Renal cortex interstitium (tissue), 11 donors: ENCODE data around the gene CASP7. TPM values are rescaled to one million over a fixed set of nuclear protein-coding genes. Genes with fewer than 3 reads are reported as not detected.

Experiments
- DNase-seq, 11 donors: peaks; one replicate each; pipeline ENCODE4 v3.0.0-alpha.2; 2013; ENCODE audit warnings: low read depth in 9 of 11, low spot score in 4 of 11; ENCODE audit errors: extremely low read depth in 1 of 11
- polyA plus RNA-seq, 3 donors: library from polyadenylated mRNA; unstranded; fragments of 120-200 nt; gene quantifications; one replicate each; pipeline ENCODE4 v1.2.1, GENCODE V29; 2013; ENCODE audit not compliant: insufficient read length in 3 of 3

The CASP7 gene
- polyA plus RNA-seq, 3 donors = 24.6 to 26.9 (median 24.6) TPM

GRCh38 chr10:113657544-113657943 lies 22.2 kb upstream of the CASP7 start:
- no peak for DNase-seq

- DNase-seq = no peak
These were observed 18.4 kb upstream of the CASP7 start for GRCh38 chr10:113661332-113661731.

GRCh38 chr10:113663142-113663541 lies 16.6 kb upstream of the CASP7 start:
- no peak for DNase-seq

GRCh38 chr10:113663908-113664307 lies 15.8 kb upstream of the CASP7 start, which contains the start of gene NRAP:
Gene NRAP, minus strand, starts transcription at chr10:113664041. Its CDS starts 159 bp downstream, at chr10:113663882.
- no peak for DNase-seq

GRCh38 chr10:113665352-113665751 lies 14.4 kb upstream of the CASP7 start:
- no peak for DNase-seq

- no peak for DNase-seq
These were observed 13.8 kb upstream of the CASP7 start for GRCh38 chr10:113665806-113666354.

- DNase-seq = no peak
These were observed 12.9 kb upstream of the CASP7 start for GRCh38 chr10:113666682-113667252.

GRCh38 chr10:113680190-113681111 lies 739 bp downstream of the CASP7 start:
- peak in 6 of 11 donors; percentile 24 to 44 (median 27) for DNase-seq

GRCh38 chr10:113681533-113682470 lies 2.1 kb downstream of the CASP7 start:
- no peak for DNase-seq

GRCh38 chr10:113683300-113683699 lies 3.6 kb downstream of the CASP7 start:
- DNase-seq = no peak

GRCh38 chr10:113686028-113686427 lies 6.3 kb downstream of the CASP7 start:
- no peak for DNase-seq

- no peak for DNase-seq
These were observed 7.3 kb downstream of the CASP7 start for GRCh38 chr10:113687037-113687436.

- no peak for DNase-seq
These were observed 9.3 kb downstream of the CASP7 start for GRCh38 chr10:113689057-113689456.

- no peak for DNase-seq
These were observed 9.9 kb downstream of the CASP7 start for GRCh38 chr10:113689574-113689973.

- no peak for DNase-seq
These were observed 11.0 kb downstream of the CASP7 start for GRCh38 chr10:113690749-113691148.

GRCh38 chr10:113691381-113691780 lies 11.7 kb downstream of the CASP7 start:
- DNase-seq = no peak

- DNase-seq = no peak
These were observed 12.6 kb downstream of the CASP7 start for GRCh38 chr10:113692271-113692670.

GRCh38 chr10:113693348-113693747 lies 13.6 kb downstream of the CASP7 start:
- DNase-seq = no peak

GRCh38 chr10:113695691-113696090 lies 16.0 kb downstream of the CASP7 start:
- no peak for DNase-seq
